Measurements from ENCODE around the gene SELENOS. TPM values are rescaled to one million over a fixed set of nuclear protein-coding genes. Genes with fewer than 3 reads are reported as not detected.

SELENOS gene
- total and polyA plus RNA-seq, 2 donors (not counting 3 experiments of a cell fraction or from before 2014, with no cell fraction given): 70.4 to 101 TPM

GRCh38 chr15:101275018-101275417 lies 2.3 kb downstream of the SELENOS start:
- Histone ChIP-seq H4K20me1 (replicated peaks; ENCODE audit: control insufficient read depth, extremely low read depth, insufficient read depth, low read length) (no peaks in the 10 kb centered on the region), H3K9me3 (replicated peaks; ENCODE audit: control insufficient read depth, insufficient read depth, low read length) (no peaks in the 10 kb centered on the region), H3K4me1 (ENCODE audit: control insufficient read depth, extremely low read depth, insufficient read depth, low read length) (peaks cover 11% of the 10 kb centered on the region), H3K27ac (ENCODE audit: insufficient read depth, low read depth, low read length) (no peak overlapping the region), H3K9ac (replicated peaks; ENCODE audit: extremely low read depth, insufficient read depth, low read length) (no peak overlapping the region), H3K36me3 (ENCODE audit: control insufficient read depth in 2 of 2, extremely low read depth in 1 of 2, insufficient read depth in 2 of 2, low read length in 2 of 2) (peaks cover 25 to 28% of the 10 kb centered on the region in 2 experiments), H3K27me3 (ENCODE audit: control insufficient read depth in 2 of 2, insufficient read depth in 2 of 2, low read length in 2 of 2) (no peaks in the 10 kb centered on the region), H3K79me2 (ENCODE audit: control insufficient read depth, insufficient read depth, low read length) (peaks cover 19% of the 10 kb centered on the region), H2AFZ (ENCODE audit: low read depth, low read length) (no peak overlapping the region), H3K9me1 (replicated peaks; ENCODE audit: control insufficient read depth, extremely low read depth, insufficient read depth, low read length) (no peaks in the 10 kb centered on the region), H3K4me3 (replicated peaks in 1 of 3; ENCODE audit: insufficient read depth in 1 of 3, low read depth in 1 of 3, low read length in 3 of 3) (no peak overlapping the region), H3K4me2 (ENCODE audit: insufficient read depth, low read length) (no peak overlapping the region)
- intact Hi-C loops (cut with micrococcal nuclease): loop anchor here (5.0 kb wide), 1 partner anchor 553 kb away; no protein-coding TSS in a partner anchor
- dilution Hi-C loops (cut with MboI; ENCODE audit: extremely low pct_ligation_motif_present, low sequenced_read_pairs): no loop called here
- DNase-seq (ENCODE audit: low read depth, low spot score) (no peak), FAIRE-seq (no peak)
- ChIA-PET CTCF (interaction anchor here (2.9 kb wide), 1 partner anchor 14 kb away, joined by 10 read pairs; no protein-coding TSS in a partner anchor), POLR2A (no interaction called here)
- BruUV-seq (replicated peaks): no TSS peak
- TF ChIP-seq GATA2 (IDR thresholded peaks at IDR 0.05; ENCODE audit: insufficient read depth, insufficient read length, low read depth, low read length): no peak

GRCh38 chr15:101273534-101273933 lies 3.8 kb downstream of the SELENOS start:
- POLR2A ChIA-PET: no interaction called here
- DNase-seq (ENCODE audit: low read depth, low spot score): no peak
- no peak for FAIRE-seq
- no peaks in the 10 kb centered on the region for H3K9me3 ChIP-seq (replicated peaks; ENCODE audit: control insufficient read depth, insufficient read depth, low read length)
- H3K4me1 ChIP-seq (ENCODE audit: control insufficient read depth, extremely low read depth, insufficient read depth, low read length): peaks cover 11% of the 10 kb centered on the region
- BruUV-seq (replicated peaks): no TSS peak
- intact Hi-C loops (cut with micrococcal nuclease) (no loop called here), dilution Hi-C loops (cut with MboI; ENCODE audit: extremely low pct_ligation_motif_present, low sequenced_read_pairs) (no loop called here)
- H3K36me3 ChIP-seq (ENCODE audit: control insufficient read depth in 2 of 2, extremely low read depth in 1 of 2, insufficient read depth in 2 of 2, low read length in 2 of 2): peaks cover 25 to 28% of the 10 kb centered on the region in 2 experiments
- no peak overlapping the region for H3K4me3 ChIP-seq (replicated peaks in 1 of 3; ENCODE audit: insufficient read depth in 1 of 3, low read depth in 1 of 3, low read length in 3 of 3)
- no peak overlapping the region for H3K27ac ChIP-seq (ENCODE audit: insufficient read depth, low read depth, low read length)
- H4K20me1 ChIP-seq (replicated peaks; ENCODE audit: control insufficient read depth, extremely low read depth, insufficient read depth, low read length): no peaks in the 10 kb centered on the region
- no peak overlapping the region for H3K4me2 ChIP-seq (ENCODE audit: insufficient read depth, low read length)
- H3K9me1 ChIP-seq (replicated peaks; ENCODE audit: control insufficient read depth, extremely low read depth, insufficient read depth, low read length): no peaks in the 10 kb centered on the region
- CTCF ChIA-PET: interaction anchor here (1.7 to 2.9 kb wide), 2 partner anchors 15 to 265 kb away, joined by 6 to 10 read pairs; no protein-coding TSS in a partner anchor
- H3K79me2 ChIP-seq (ENCODE audit: control insufficient read depth, insufficient read depth, low read length): peaks cover 19% of the 10 kb centered on the region
- H3K9ac ChIP-seq (replicated peaks; ENCODE audit: extremely low read depth, insufficient read depth, low read length): no peak overlapping the region
- H3K27me3 ChIP-seq (ENCODE audit: control insufficient read depth in 2 of 2, insufficient read depth in 2 of 2, low read length in 2 of 2): no peaks in the 10 kb centered on the region
- no peak overlapping the region for H2AFZ ChIP-seq (ENCODE audit: low read depth, low read length)
- TF ChIP-seq FOS (IDR thresholded peaks at IDR 0.05; ENCODE audit: borderline replicate concordance, insufficient read depth, low read length) (no peak), POLR2AphosphoS5 (IDR thresholded peaks at IDR 0.05; ENCODE audit: insufficient read depth, low read depth, low read length) (no peak), EZH2 (IDR thresholded peaks at IDR 0.05; ENCODE audit: borderline replicate concordance, low read depth, low read length, severe bottlenecking) (no peak), POLR2A (IDR thresholded peaks at IDR 0.05; ENCODE audit: low read depth, low read length) (no peak), MAX (IDR thresholded peaks at IDR 0.05; ENCODE audit: insufficient read depth, insufficient read length) (no peak), MYC (IDR thresholded peaks at IDR 0.05; ENCODE audit: low read depth, low read length) (no peak), CTCF (IDR thresholded peaks at IDR 0.05; ENCODE audit: extremely low read depth in 1 of 2, insufficient read depth in 1 of 2, low read depth in 1 of 2, low read length in 2 of 2) (no peak), GATA2 (IDR thresholded peaks at IDR 0.05; ENCODE audit: insufficient read depth, insufficient read length, low read depth, low read length) (no peak), JUN (IDR thresholded peaks at IDR 0.05; ENCODE audit: borderline replicate concordance, insufficient read depth, insufficient read length, low read depth) (no peak)
